DMS53 treated with DMSO at 0.1 percent for 48 hours (cell line): ENCODE data around the gene NFE2L2.
"Not testable (repeated sequence)": the region's sequence is repeated elsewhere in the genome, so short reads cannot be mapped to it uniquely, and the experiment has no call there.

Experiments
- DNase-seq: peaks from one replicate; lab custom pipeline; 2025; ENCODE audit not compliant: unreplicated experiment; lab: John Stamatoyannopoulos, UW

Gene NFE2L2

DNA sequence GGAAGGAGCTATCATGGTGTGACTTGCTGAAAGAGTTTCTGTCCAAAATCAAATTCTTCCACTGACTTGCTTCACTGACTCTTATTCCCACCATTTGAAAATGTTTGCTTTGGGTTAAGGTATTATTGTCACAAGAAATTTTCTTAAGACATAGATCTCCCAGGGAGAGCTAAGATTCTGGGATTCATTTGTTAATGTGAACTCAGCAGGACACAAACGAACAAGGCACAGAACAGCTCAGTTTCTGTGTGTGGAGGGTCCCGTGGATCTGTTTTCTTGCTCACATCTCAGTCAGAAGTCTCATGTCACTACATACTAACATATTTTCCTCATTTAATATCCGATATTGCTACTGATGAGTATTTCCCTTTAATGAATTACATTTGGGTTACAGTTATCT lies 60.1 kb downstream of the NFE2L2 start:
- DNase-seq: no peak

DNA sequence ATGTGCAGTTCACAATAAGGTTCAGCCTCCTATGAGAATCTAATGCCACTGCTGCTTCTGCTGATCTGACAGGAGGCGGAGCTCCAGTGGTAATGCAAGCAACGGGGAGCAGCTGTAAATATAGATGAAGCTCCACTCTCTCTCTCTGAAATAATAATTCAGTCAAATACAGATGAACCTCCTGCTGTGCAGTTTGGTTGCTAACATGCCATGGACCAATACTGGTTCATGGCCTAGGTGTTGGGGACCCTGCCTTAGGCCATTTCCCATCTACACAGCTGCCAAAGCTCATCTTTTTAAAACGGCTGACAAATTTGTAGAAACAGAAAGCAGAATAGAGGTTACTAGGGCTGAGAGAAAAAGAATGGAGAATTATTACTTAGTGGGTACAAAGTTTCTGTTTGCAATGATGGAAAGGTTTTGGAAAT lies 62.6 kb downstream of the NFE2L2 start:
- DNase-seq: no peak

DNA sequence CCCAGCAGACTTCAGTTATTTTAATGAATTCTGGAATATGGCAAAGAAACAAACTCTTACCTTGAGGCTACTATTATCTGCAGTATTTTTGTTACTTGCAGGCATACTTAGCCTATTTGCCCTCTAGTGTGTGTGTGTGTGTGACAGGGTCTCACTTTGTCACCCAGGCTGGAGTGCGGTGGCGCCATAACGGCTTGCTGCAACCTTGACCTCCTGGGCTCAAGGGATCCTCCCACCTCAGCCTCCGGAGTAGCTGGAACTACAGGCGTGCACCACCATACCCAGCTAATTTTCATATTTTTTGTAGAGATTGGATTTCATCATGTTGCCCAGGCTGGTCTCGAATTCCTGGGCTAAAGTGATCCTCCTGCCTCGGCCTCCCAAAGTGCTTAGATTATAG lies 64.1 kb downstream of the NFE2L2 start:
- not testable (repeated sequence) for DNase-seq

DNA sequence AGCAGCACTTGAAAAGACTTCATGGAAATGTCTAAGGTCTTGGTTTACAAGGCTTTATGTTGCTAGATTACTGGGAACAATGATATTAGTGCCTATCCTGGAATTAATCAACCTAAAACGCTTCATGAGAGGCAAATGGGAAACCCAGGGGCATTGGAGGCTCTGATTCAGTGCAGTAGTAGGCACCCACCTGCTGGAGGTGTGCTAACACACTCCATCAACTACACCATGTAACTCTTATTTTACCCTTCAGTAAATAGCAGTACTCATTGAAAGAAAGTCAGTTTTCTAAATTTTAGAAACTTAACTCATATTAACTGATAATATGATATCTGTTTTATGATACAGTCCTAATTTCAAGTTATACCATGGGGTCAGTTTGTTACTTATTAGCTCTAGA lies 69.3 kb downstream of the NFE2L2 start:
- no peak for DNase-seq

DNA sequence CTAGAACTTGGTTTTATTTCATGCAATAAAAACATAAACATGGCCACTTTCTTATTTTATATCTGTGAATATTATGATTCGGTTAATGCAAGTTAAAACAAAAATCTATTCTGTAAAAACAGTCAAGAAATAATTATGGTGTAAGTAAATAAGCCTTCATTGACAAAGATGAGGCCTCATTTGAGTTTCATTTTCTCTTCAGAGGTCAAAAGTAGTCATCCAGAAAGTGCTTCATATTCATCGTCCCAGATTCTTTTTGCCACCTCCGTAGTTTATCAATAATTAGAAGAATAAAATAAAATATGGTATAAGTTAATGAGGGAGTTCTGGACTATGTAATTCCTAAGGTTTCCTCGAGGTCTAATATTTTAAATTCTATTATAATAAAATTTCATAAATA lies 71.3 kb downstream of the NFE2L2 start:
- DNase-seq: no peak

DNA sequence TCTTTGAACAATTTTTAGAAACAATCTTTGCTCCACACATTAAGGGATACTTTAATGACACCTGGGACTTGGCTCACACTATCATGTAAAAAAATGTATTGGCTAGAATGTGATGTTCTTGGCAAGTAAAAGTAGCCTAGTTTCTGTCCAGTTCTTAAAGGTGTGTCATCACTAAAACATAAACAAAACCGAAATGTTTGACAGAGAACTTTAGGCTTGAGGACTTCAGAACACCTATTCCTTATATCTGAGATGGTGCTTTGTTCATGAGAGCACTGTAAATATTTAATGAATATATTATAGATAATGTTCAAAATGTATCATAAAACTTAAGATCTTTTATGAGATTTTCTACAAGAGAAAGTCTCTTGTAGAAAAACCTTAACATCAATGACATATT lies 71.7 kb downstream of the NFE2L2 start:
- DNase-seq: no peak

DNA sequence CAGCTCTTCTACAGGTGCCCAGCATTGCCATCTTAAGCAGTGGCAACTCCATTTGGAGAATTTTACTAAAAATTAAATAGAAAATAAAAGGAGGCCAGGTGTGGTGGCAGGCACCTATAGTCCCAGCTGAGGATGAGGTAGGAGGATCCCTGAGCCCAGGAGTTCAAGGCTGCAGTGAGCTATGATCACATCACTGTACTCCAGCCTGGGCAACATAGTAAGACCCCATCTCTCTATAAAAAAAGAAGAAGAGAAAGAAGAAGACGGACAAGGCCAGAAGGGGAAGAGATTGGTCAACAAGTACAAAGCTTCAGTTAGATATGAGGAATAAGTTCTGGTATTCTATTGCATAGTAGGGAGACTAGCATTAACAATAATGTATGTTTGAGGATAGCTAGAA lies 73.6 kb downstream of the NFE2L2 start:
- no peak for DNase-seq

DNA sequence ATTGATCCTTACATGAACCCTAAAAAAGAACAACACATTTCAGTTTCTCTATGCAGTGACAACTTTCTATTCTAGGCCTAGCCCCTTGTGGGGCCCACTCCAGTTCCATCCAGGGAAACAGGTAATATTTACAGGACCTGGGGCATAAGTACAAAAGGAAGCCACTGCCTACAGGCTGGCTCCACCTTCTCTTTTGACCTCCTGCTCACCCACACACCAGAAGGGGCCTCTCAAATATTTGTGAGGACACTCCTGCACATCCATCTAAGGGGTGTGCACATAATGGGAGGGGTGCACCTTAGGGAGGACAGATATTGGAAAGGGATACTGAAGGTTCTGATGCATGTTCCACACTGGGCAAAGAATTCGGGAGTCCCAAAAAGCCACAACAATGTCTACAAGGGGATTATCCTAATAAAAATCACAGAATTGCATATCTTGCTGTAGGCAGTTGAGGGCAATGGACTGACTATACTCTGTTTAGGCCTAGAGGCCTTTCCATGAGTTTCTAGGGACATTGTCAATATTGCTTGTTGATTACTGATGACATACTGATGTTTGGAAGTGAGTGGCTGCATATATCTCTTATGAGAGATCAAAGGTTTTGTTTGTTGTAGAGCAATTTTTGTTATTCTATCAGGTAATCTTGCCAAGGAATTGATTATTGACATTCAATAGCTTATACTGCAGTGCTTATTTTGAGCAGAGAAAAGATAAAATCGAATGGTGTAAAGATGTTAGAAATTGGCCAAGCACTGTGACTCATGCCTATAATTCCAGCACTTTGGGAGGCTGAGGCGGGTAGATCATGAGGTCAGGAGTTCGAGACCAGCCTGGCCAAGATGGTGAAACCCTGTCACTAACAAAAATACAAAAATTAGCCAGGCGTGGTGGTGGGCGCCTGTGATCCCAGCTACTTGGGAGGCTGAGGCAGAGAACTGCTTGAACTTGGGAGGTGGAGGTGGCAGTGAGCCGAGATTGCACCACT lies 75.8 kb downstream of the NFE2L2 start:
- no peak for DNase-seq

DNA sequence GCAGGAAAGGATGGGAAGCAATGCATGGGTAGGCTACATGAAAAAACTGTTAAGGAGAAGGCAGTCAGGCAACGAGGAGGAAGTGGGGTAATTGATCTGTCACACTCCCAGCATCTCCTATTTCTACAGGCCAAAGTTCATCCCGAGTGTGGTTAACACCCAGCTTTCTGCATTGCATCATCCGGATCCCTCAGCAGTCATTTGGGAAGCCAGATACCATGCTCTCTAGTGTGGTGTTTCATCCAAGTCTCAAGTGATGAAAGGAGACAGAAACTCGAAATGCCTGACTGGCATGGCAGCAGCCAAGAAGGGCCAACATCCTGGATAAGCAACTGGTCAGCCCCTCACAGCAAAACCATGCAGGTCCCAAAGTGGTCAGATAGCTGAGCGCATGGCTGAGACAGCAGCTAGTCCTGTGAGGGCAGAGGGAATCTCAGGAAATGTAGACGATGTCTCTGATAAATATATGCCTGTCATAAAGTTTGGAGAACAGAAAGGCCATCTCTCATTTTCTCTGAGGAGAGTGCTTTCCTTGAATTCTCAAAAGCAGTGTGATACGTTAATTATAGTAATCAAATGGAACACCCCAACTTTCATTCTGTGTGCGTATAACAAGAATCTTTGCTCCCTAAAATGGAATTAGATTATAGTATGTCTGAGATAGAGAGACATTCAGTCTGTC lies 76.8 kb downstream of the NFE2L2 start:
- DNase-seq: peak; percentile 52

DNA sequence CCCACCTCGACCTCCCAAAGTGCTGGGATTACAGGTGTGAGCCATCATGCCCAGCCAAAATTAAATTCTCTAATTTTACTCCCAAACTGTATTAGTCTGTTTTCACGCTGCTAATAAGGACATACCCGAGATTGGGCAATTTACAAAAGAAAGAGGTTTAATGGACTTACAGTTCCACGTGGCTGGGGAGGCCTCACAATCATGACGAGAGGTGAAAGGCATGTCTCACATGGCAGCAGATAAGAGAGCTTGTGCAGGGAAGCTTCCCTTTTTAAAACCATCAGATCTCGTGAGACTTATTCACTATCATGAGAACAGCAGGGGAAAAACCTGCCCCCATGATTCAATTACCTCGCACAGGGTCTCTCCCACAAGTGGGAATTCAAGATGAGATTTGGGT lies 78.5 kb downstream of the NFE2L2 start:
- DNase-seq: not testable (repeated sequence)

DNA sequence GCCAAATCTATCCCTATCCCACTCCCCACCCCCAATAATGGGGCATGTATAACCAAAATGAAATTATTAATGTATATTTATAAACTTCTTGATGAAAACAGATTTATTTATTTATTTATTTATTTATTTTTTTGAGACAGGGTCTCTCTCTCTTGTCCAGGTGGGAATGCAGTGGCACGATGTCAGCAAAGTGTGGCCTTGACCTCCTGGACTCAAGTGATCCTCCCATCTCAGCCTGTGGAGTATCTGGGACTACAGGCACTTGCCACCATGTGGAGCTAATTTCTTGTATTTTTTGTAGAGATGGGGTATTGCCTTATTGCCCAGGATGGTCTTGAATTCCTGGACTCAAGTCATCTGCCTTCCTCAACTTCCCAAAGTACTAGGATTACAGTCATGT lies 79.9 kb downstream of the NFE2L2 start:
- DNase-seq: no peak

DNA sequence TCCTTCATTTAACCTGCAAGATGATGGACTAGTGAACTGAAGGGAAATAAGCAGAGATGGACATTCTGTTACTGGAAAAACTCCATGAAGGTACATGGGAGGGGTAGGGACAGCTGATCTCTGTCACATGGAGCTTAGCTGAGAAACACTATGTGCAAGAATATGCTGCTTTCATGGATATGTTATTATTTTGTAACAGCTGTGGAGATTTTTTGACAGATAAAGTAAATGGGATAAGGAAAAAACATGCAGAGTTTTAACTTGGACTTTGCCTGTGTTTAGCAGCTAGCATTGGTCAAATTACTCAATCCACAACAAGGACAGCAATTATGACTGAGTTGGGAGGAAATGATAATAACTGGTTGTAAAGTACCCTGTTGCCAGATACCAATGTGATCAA lies 80.7 kb downstream of the NFE2L2 start:
- no peak for DNase-seq
